Stimulated activated CD4-positive, alpha-beta T cell treated with anti-CD3 and anti-CD28 coated beads, Interleukin-4, amount 100 ng/mL, for 4 hours (primary cell): ENCODE measurements around the gene DPH2.

Source experiments
- DNase-seq, 2 experiments: peaks; one replicate each; pipeline ENCODE4 v3.0.0-alpha.2; 2020

The DPH2 gene

GRCh38 chr1:43970502-43970901, 692 bp downstream of the DPH2 start:
- no peak for DNase-seq

GRCh38 chr1:43970911-43971310, 1.1 kb downstream of the DPH2 start:
- no peak for DNase-seq

- DNase-seq: no peak
Measured at GRCh38 chr1:43971336-43971980, 1.6 kb downstream of the DPH2 start.

GRCh38 chr1:43973981-43974442, 4.2 kb downstream of the DPH2 start:
- no peak for DNase-seq

- DNase-seq: peak; percentile 93 to 95
Measured at GRCh38 chr1:43974443-43975248, 4.8 kb downstream of the DPH2 start, which contains the start of gene ATP6V0B. Gene ATP6V0B (plus strand): TSS chr1:43974960. CDS start chr1:43975041, 81 bp downstream.

GRCh38 chr1:43975249-43975961, 5.6 kb downstream of the DPH2 start:
- DNase-seq: peak in 1 of 2 experiments; percentile 12

GRCh38 chr1:43976045-43976444, 6.2 kb downstream of the DPH2 start:
- DNase-seq: no peak

GRCh38 chr1:43976890-43977289, 7.1 kb downstream of the DPH2 start:
- DNase-seq: no peak

GRCh38 chr1:43977376-43978263, 7.8 kb downstream of the DPH2 start:
- DNase-seq: no peak

- no peak for DNase-seq
Measured at GRCh38 chr1:43978264-43978550, 8.4 kb downstream of the DPH2 start.

GRCh38 chr1:43978551-43979260, 8.9 kb downstream of the DPH2 start, which contains the start of gene B4GALT2:
Gene B4GALT2 (plus strand): TSS chr1:43979210. CDS start chr1:43981161, 1,951 bp downstream.
- DNase-seq: peak; percentile 19 to 52

GRCh38 chr1:43979261-43979527, 9.4 kb downstream of the DPH2 start:
- DNase-seq: no peak

- peak in 1 of 2 experiments; percentile 30 for DNase-seq
Measured at GRCh38 chr1:43979528-43980254, 9.9 kb downstream of the DPH2 start.

GRCh38 chr1:43980255-43981134, 10.7 kb downstream of the DPH2 start:
- DNase-seq: no peak

GRCh38 chr1:43981135-43981491, 11.3 kb downstream of the DPH2 start:
- DNase-seq: no peak

- no peak for DNase-seq
Measured at GRCh38 chr1:43981636-43982035, 11.8 kb downstream of the DPH2 start.

GRCh38 chr1:43982241-43982640, 12.4 kb downstream of the DPH2 start:
- DNase-seq: no peak

- no peak for DNase-seq
Measured at GRCh38 chr1:43982808-43983207, 13.0 kb downstream of the DPH2 start.

GRCh38 chr1:43983253-43983899, 13.6 kb downstream of the DPH2 start:
- no peak for DNase-seq

- DNase-seq: no peak
Measured at GRCh38 chr1:43984855-43985254, 15.0 kb downstream of the DPH2 start.
